ENCODE measurements around the gene ZSWIM6.

The ZSWIM6 gene

DNA sequence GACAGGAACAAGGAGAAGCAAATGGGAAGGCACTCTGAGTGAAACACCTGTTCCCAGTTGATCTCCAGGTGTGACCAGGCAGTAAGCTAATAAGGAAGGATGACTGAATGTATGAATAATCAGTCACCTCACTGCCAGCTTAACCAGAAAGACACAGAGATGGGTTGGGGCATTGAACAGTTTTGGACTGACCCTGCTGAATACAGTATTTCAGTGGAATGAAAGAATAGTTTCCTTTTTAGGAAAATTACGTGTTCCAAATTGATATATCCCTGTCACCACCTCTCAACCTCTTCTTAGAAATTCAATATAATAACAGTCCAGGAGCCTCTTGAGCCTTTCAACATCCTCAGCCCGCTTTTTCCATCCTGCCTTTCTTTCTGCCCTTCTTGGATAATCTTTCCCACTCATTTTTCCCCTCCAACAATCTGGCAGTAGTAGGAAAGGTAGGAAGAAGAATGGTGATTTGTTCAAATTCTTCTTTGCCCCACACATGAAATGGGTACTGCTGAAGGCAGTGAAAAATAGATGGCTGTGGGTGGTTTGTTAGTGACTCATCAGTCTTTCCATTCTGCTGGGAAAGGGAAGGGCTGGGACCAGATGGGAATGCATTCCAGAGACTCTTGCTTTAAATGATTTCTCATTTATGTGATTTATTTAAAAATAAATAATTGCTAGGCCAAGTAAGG is 117.9 kb downstream of the ZSWIM6 start:
- Histone ChIP-seq H3K36me3 (ENCODE audit: control insufficient read depth, insufficient read depth, low read length) (no peaks in the 10 kb centered on the region), H3K4me1 (ENCODE audit: control insufficient read depth, insufficient read depth, low read length) (peaks cover 8% of the 10 kb centered on the region), H3K27ac (ENCODE audit: low read depth, low read length) (no peak overlapping the region), H3K4me3 (ENCODE audit: low read depth, low read length) (no peak overlapping the region), H3K27me3 (ENCODE audit: control insufficient read depth, insufficient read depth, low read length) (no peaks in the 10 kb centered on the region), H3K9ac (ENCODE audit: low read length) (no peak overlapping the region), H3K9me3 (ENCODE audit: control insufficient read depth, insufficient read depth, low read depth, low read length) (peaks cover 26% of the 10 kb centered on the region)

DNA sequence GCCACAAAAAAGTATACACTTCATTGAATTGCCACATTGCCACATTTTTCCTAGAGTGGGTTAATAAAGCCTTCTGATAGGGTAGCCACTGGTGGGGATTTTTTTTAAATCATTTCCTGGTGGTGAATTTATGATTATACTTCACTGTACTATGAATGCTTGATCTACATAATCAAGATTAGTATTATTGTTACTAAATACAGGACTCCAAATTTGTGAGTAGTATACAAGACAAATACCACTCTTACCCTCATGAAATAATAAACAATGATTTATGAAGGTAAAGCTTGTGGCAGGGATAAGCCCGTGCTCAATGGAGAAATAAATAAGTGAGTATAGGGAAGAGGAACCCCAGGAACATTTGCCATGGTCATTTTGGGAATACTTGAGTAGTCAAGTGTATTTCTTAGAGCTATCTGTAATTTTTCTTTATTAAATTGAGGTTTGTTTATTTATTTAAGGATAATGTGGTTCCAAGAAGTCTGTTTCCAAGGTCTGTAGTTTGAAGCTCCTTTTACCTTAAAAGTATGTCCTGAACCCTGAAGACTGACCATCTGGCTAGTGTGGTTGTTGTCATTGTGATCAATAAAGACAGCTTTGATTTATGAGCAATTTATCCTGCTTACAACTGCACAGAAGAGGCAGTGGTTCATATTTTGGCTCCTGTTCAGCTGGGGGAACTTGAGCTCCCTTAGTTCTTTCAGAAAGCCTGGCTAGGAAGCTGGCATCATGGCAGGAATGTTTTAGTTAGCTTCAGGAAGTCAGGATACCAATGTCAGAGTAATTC is 118.6 kb downstream of the ZSWIM6 start:
- peaks cover 26% of the 10 kb centered on the region for H3K9me3 ChIP-seq (ENCODE audit: control insufficient read depth, insufficient read depth, low read depth, low read length)
- no peaks in the 10 kb centered on the region for H3K36me3 ChIP-seq (ENCODE audit: control insufficient read depth, insufficient read depth, low read length)
- no peak overlapping the region for H3K27ac ChIP-seq (ENCODE audit: low read depth, low read length)
- no peak overlapping the region for H3K9ac ChIP-seq (ENCODE audit: low read length)
- H3K4me1 ChIP-seq (ENCODE audit: control insufficient read depth, insufficient read depth, low read length): peaks cover 12% of the 10 kb centered on the region
- H3K4me3 ChIP-seq (ENCODE audit: low read depth, low read length): no peak overlapping the region
- H3K27me3 ChIP-seq (ENCODE audit: control insufficient read depth, insufficient read depth, low read length): no peaks in the 10 kb centered on the region

DNA sequence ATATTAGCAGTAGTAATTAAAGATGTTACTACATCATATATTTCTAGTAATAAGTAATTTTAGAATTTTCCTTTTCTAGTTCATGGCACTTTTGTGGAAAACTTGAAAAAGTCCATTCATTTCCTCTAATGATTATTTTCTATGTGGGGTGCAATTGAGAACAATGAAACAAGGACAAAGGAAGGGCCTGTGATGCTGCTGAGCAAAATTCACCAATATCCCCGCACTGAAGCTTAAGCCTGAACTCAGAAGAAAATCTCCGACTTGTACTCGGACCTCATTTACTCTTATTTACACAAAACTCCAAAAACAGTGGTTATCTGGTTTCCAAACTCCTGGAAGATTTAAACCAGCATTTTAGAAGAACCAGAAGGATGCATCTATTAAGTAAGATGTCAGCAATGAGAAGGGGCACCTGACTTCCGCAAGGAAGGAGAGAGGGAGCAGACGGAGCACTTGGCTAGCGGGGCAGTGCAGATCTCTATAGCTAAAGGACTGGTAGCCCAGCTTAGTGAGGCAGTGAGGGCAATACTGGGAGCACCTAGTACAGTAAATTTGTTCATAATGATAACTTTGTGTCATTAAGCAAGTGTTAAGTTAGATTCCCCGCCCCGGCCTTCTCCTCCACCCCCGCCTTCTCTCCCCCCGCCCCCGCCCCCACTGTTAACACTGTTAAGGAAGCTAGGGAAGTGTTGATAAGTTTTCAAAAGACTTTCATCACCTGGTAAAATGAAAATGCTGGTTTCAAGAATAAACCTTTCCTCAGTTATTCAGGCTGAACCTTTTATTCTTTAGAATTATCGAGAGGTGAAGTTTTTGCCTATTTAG is 123.3 kb downstream of the ZSWIM6 start:
- peaks cover 9% of the 10 kb centered on the region for H3K4me1 ChIP-seq (ENCODE audit: control insufficient read depth, insufficient read depth, low read length)
- H3K27me3 ChIP-seq (ENCODE audit: control insufficient read depth, insufficient read depth, low read length): no peaks in the 10 kb centered on the region
- no peaks in the 10 kb centered on the region for H3K36me3 ChIP-seq (ENCODE audit: control insufficient read depth, insufficient read depth, low read length)
- no peak overlapping the region for H3K27ac ChIP-seq (ENCODE audit: low read depth, low read length)
- H3K9me3 ChIP-seq (ENCODE audit: control insufficient read depth, insufficient read depth, low read depth, low read length): no peaks in the 10 kb centered on the region
- no peak overlapping the region for H3K9ac ChIP-seq (ENCODE audit: low read length)
- no peak overlapping the region for H3K4me3 ChIP-seq (ENCODE audit: low read depth, low read length)

DNA sequence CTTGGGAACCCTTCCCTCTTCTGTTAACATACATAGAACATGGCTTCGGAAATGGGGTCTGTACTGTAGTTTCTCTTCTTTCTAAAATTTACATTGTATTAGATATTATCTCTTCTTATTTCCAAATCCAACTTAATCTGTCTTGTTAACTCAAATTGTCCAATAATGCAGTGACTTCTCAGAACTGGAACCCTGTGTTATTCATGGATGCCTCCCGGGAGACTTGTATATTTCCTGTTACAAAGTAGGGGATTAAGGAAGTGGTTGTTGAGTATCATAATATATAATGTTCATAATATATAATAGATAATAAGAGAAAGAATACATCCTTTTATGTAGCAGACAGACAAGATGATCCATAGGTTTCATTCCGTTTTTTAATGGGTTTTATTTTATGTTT is 128.4 kb downstream of the ZSWIM6 start:
- Histone ChIP-seq H3K36me3 (ENCODE audit: control insufficient read depth, insufficient read depth, low read length) (no peaks in the 10 kb centered on the region), H3K4me3 (ENCODE audit: low read depth, low read length) (no peak overlapping the region), H3K4me1 (ENCODE audit: control insufficient read depth, insufficient read depth, low read length) (peaks cover 13% of the 10 kb centered on the region), H3K9ac (ENCODE audit: low read length) (no peak overlapping the region), H3K27me3 (ENCODE audit: control insufficient read depth, insufficient read depth, low read length) (no peaks in the 10 kb centered on the region), H3K9me3 (ENCODE audit: control insufficient read depth, insufficient read depth, low read depth, low read length) (no peaks in the 10 kb centered on the region), H3K27ac (ENCODE audit: low read depth, low read length) (no peak overlapping the region)

DNA sequence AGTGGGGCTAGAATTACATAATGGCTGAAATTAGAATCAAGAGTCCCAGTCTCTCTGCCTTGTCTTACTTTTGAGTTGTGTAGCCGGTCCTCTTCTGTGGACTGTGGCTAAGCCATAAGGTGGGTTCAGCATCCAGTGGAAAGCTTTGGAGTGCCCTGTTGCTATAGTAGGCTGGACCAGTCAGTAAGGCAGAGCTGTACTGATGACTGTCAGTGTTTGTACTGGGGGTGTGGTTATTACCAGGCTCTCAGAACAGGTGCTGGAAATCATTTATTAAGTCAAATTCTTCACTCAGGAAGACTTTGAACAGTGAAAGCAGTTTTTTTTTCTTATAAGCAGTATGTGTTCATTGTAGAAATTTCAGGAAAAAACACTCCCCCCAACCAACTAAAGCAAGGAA is 129.4 kb downstream of the ZSWIM6 start:
- no peak overlapping the region for H3K4me3 ChIP-seq (ENCODE audit: low read depth, low read length)
- H3K36me3 ChIP-seq (ENCODE audit: control insufficient read depth, insufficient read depth, low read length): no peaks in the 10 kb centered on the region
- H3K4me1 ChIP-seq (ENCODE audit: control insufficient read depth, insufficient read depth, low read length): peaks cover 9% of the 10 kb centered on the region; the same call in 1 of the 2 replicates
- H3K27me3 ChIP-seq (ENCODE audit: control insufficient read depth, insufficient read depth, low read length): no peaks in the 10 kb centered on the region
- no peak overlapping the region for H3K9ac ChIP-seq (ENCODE audit: low read length)
- no peak overlapping the region for H3K27ac ChIP-seq (ENCODE audit: low read depth, low read length)
- H3K9me3 ChIP-seq (ENCODE audit: control insufficient read depth, insufficient read depth, low read depth, low read length): no peaks in the 10 kb centered on the region

DNA sequence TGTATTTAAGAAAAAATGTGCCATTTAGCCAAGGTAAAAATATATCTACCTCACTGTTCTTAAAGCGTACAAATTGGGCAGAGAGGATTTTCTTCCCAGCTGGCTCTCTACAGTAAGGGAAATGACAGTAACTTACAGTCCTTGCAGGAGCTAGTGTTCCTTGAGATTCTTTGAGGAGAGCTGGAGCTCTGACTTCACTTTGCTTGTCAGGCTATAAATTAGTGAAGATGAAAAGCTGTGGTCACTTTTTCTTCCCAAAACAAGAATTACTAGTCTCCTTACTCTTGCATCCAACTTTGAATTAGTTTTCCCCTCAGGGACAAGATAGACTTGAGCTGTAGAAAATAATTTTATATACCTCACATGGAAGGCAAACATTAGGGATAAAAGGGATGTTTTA is 129.9 kb downstream of the ZSWIM6 start:
- H3K4me3 ChIP-seq (ENCODE audit: low read depth, low read length): no peak overlapping the region
- no peak overlapping the region for H3K27ac ChIP-seq (ENCODE audit: low read depth, low read length)
- no peaks in the 10 kb centered on the region for H3K36me3 ChIP-seq (ENCODE audit: control insufficient read depth, insufficient read depth, low read length)
- no peaks in the 10 kb centered on the region for H3K27me3 ChIP-seq (ENCODE audit: control insufficient read depth, insufficient read depth, low read length)
- peaks cover 7% of the 10 kb centered on the region; the same call in 1 of the 2 replicates for H3K4me1 ChIP-seq (ENCODE audit: control insufficient read depth, insufficient read depth, low read length)
- H3K9me3 ChIP-seq (ENCODE audit: control insufficient read depth, insufficient read depth, low read depth, low read length): no peaks in the 10 kb centered on the region
- no peak overlapping the region for H3K9ac ChIP-seq (ENCODE audit: low read length)

DNA sequence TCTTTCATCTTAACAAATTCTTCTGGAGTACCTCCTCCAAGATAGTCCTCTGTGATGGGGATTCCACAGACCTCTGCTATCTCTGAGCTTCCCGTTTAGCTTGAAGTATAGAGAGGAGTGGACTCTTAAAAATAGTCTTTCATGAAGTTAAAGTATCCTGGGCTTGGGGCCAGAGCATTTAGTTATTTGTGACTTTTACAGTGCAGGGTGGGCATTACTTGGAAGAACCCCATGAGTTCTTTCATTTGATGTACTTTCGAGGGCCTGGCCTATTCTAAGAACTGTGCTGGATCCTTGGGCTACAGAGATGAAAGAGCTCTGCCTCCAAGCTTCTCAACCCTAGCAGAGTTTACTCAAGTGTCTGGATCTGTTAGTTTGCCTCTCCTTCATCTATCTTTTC is 131.5 kb downstream of the ZSWIM6 start:
- Histone ChIP-seq H3K27ac (ENCODE audit: low read depth, low read length) (no peak overlapping the region), H3K4me1 (ENCODE audit: control insufficient read depth, insufficient read depth, low read length) (peaks cover 13% of the 10 kb centered on the region), H3K36me3 (ENCODE audit: control insufficient read depth, insufficient read depth, low read length) (no peaks in the 10 kb centered on the region), H3K4me3 (ENCODE audit: low read depth, low read length) (no peak overlapping the region), H3K27me3 (ENCODE audit: control insufficient read depth, insufficient read depth, low read length) (no peaks in the 10 kb centered on the region), H3K9me3 (ENCODE audit: control insufficient read depth, insufficient read depth, low read depth, low read length) (no peaks in the 10 kb centered on the region), H3K9ac (ENCODE audit: low read length) (no peak overlapping the region)

DNA sequence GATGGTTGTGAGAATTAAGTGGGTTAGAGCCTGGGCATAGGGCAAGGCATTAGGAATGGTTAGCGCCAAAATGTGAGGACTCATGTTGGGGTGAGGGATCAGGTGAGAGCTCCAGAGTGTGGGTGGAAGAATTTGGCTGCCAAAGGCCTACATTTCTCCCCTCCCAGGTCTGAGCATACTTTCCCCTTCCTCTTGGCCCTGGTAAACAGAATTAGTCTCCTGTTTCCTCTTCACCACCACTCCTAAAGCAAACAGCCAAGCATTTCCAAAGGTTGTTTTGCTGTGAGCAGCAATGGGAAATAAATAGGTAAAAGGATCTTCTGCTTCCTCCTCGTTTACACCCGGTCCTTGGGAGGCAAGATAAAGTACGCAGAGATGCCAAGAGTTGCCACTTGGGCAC is 132.5 kb downstream of the ZSWIM6 start:
- Histone ChIP-seq H3K27me3 (ENCODE audit: control insufficient read depth, insufficient read depth, low read length) (no peaks in the 10 kb centered on the region), H3K9me3 (ENCODE audit: control insufficient read depth, insufficient read depth, low read depth, low read length) (no peaks in the 10 kb centered on the region), H3K36me3 (ENCODE audit: control insufficient read depth, insufficient read depth, low read length) (no peaks in the 10 kb centered on the region), H3K9ac (ENCODE audit: low read length) (no peak overlapping the region), H3K4me3 (ENCODE audit: low read depth, low read length) (no peak overlapping the region), H3K4me1 (ENCODE audit: control insufficient read depth, insufficient read depth, low read length) (peaks cover 13% of the 10 kb centered on the region), H3K27ac (ENCODE audit: low read depth, low read length) (no peak overlapping the region)

DNA sequence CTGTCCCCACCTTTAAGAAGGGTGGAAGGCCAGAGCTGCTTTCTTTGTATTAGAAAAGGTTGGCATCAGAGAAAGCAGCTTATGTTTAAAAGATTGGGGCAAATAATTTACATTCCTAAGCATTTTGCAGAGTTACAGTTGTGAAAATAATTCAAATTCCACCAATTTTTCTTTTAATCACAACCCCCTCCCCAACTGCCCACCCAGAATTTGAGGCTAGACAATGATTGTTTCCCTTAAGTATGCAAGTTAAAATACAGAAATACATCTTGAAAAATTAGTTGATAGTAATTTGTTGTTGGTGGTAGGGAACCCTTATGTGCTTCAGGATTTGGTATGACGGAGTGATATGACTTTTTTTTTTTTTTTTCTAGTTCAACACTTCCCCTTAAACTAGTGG is 133.0 kb downstream of the ZSWIM6 start:
- no peak overlapping the region for H3K4me3 ChIP-seq (ENCODE audit: low read depth, low read length)
- no peak overlapping the region for H3K27ac ChIP-seq (ENCODE audit: low read depth, low read length)
- no peaks in the 10 kb centered on the region for H3K27me3 ChIP-seq (ENCODE audit: control insufficient read depth, insufficient read depth, low read length)
- H3K9me3 ChIP-seq (ENCODE audit: control insufficient read depth, insufficient read depth, low read depth, low read length): no peaks in the 10 kb centered on the region
- no peak overlapping the region for H3K9ac ChIP-seq (ENCODE audit: low read length)
- peaks cover 13% of the 10 kb centered on the region for H3K4me1 ChIP-seq (ENCODE audit: control insufficient read depth, insufficient read depth, low read length)
- H3K36me3 ChIP-seq (ENCODE audit: control insufficient read depth, insufficient read depth, low read length): no peaks in the 10 kb centered on the region

DNA sequence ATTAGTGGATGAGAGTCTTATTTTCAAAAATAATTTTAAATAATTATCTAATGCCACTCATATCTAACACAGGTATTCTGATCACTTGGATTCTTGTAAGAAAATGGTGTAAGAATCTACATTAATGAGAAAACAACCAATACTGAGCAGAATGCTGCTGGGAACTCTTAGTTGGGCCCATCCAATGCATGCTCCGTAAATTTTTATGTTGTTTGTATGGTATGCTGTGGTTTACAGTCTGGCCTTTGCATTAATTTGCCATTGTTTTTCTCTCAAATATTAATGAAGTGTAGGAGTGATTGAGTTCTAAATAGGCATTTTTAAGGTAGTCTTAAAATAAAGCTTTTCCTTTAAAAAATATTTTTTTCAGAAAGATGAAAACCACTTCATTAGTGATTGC is 133.4 kb downstream of the ZSWIM6 start:
- Histone ChIP-seq H3K36me3 (ENCODE audit: control insufficient read depth, insufficient read depth, low read length) (no peaks in the 10 kb centered on the region), H3K27me3 (ENCODE audit: control insufficient read depth, insufficient read depth, low read length) (no peaks in the 10 kb centered on the region), H3K4me1 (ENCODE audit: control insufficient read depth, insufficient read depth, low read length) (peaks cover 13% of the 10 kb centered on the region), H3K27ac (ENCODE audit: low read depth, low read length) (no peak overlapping the region), H3K4me3 (ENCODE audit: low read depth, low read length) (no peak overlapping the region), H3K9me3 (ENCODE audit: control insufficient read depth, insufficient read depth, low read depth, low read length) (no peaks in the 10 kb centered on the region), H3K9ac (ENCODE audit: low read length) (no peak overlapping the region)

DNA sequence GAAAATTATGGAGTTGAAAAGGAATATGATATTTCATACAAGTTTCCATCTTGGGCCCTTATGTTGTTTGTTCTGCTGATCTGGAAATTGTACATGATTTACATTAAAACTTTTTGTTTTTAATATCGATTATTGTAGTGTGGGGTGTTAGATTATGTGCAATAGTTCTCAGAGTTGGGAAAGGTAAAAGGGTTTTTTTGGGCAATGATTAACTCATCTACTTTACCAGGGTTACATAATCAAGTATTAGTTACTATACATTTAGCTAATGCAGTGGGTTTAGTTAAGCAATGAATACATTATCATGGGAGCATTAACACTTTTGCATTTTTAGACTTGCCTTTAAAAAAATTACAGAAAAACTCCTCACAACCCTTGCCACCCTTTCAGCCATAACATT is 134.0 kb downstream of the ZSWIM6 start:
- H3K27ac ChIP-seq (ENCODE audit: low read depth, low read length): no peak overlapping the region
- H3K9me3 ChIP-seq (ENCODE audit: control insufficient read depth, insufficient read depth, low read depth, low read length): peaks cover 4% of the 10 kb centered on the region
- H3K36me3 ChIP-seq (ENCODE audit: control insufficient read depth, insufficient read depth, low read length): no peaks in the 10 kb centered on the region
- H3K4me3 ChIP-seq (ENCODE audit: low read depth, low read length): no peak overlapping the region
- H3K9ac ChIP-seq (ENCODE audit: low read length): no peak overlapping the region
- peaks cover 13% of the 10 kb centered on the region for H3K4me1 ChIP-seq (ENCODE audit: control insufficient read depth, insufficient read depth, low read length)
- no peaks in the 10 kb centered on the region for H3K27me3 ChIP-seq (ENCODE audit: control insufficient read depth, insufficient read depth, low read length)
